Measurements from ENCODE around the gene TSPAN14. TPM values are rescaled to one million over a fixed set of nuclear protein-coding genes. Genes with fewer than 3 reads are reported as not detected.

The TSPAN14 gene
- total RNA-seq, 1 donor from 2014 or later = 161 TPM

DNA sequence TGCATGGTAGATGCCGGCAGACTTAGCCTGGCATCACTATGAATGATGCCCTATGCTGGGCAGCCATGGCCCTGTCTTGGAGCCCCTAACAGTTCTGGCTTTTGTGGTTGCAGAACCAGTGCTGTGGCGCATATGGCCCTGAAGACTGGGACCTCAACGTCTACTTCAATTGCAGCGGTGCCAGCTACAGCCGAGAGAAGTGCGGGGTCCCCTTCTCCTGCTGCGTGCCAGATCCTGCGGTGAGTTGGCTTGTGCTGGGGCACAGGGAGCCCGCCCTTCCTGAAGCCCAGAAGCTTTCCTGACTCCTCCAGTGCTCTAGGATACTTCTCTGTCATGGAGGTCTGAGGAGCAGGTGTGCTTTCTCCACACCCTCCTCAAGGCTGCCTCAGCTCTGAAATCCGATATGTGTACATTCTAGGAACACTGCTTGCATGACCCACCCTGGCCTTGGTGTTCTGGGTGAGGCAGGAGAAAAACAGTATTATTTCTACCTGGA, 58.0 kb downstream of the TSPAN14 start:
- Histone ChIP-seq H3K36me3 (peaks cover 71 to 73% of the 10 kb centered on the region in 2 donors), H3K27me3 (no peaks in the 10 kb centered on the region), H3K9me3 (no peaks in the 10 kb centered on the region), H3K4me1 (no peaks in the 10 kb centered on the region), H3K4me3 (no peak overlapping the region), H3K27ac (no peak overlapping the region)
- TF ChIP-seq, protein P1, sequence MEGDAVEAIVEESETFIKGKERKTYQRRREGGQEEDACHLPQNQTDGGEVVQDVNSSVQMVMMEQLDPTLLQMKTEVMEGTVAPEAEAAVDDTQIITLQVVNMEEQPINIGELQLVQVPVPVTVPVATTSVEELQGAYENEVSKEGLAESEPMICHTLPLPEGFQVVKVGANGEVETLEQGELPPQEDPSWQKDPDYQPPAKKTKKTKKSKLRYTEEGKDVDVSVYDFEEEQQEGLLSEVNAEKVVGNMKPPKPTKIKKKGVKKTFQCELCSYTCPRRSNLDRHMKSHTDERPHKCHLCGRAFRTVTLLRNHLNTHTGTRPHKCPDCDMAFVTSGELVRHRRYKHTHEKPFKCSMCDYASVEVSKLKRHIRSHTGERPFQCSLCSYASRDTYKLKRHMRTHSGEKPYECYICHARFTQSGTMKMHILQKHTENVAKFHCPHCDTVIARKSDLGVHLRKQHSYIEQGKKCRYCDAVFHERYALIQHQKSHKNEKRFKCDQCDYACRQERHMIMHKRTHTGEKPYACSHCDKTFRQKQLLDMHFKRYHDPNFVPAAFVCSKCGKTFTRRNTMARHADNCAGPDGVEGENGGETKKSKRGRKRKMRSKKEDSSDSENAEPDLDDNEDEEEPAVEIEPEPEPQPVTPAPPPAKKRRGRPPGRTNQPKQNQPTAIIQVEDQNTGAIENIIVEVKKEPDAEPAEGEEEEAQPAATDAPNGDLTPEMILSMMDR (IDR thresholded peaks at IDR 0.05) = no peak
- intact Hi-C loops (cut with DNase I) = no loop called here
- no peak for DNase-seq (ENCODE audit: low spot score in 2 of 2)

DNA sequence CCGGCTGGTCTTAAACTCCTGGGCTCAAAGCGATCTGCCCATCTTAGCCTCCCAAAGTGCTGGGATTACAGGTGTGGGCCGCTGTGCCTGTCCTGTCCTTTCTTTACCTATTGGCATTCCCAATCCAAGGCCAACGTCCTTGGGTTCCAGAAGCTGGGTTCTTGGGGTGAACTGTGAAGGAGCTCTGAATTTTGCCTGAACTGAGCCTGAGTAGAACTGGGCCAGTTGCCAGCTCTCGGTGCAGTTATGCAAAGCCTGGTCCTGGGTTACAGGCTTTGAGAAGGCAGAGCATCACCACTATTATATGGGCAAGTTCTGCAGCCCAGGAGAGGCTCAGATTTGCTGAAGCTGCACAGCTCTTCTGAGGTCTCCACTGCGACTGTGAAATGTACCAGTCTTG, 59.0 kb downstream of the TSPAN14 start:
- DNase-seq (ENCODE audit: low spot score in 2 of 2) = no peak
- H3K27me3 ChIP-seq = no peaks in the 10 kb centered on the region
- TF ChIP-seq, protein P1 (IDR thresholded peaks at IDR 0.05) = no peak
- H3K27ac ChIP-seq = no peak overlapping the region
- intact Hi-C loops (cut with DNase I) = no loop called here
- H3K36me3 ChIP-seq = peaks cover 78 to 79% of the 10 kb centered on the region in 2 donors
- no peaks in the 10 kb centered on the region for H3K4me1 ChIP-seq
- no peak overlapping the region for H3K4me3 ChIP-seq
- no peaks in the 10 kb centered on the region for H3K9me3 ChIP-seq

DNA sequence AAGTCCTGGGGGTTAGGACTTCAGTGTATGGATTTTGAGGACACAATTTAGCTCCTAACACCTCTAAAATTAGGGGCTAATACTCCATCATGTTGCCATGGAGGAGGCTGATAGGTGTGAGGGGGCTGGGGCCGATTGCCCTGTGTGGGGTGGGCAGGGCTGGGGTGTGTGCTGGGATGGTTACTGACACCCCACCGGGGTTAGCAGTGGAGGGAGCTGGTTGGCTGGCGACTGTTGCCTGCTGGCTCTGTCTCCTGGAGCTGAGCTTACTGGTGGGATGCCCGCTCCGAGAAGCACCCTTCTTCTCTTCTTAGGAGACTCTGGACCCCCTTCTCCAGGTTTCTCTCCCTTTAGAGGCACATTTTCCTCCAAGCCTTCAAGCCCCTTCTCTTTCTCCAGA, 61.4 kb downstream of the TSPAN14 start:
- no peak for DNase-seq (ENCODE audit: low spot score in 2 of 2)
- intact Hi-C loops (cut with DNase I) = no loop called here
- Histone ChIP-seq H3K9me3 (no peaks in the 10 kb centered on the region), H3K4me1 (no peaks in the 10 kb centered on the region), H3K4me3 (no peak overlapping the region), H3K27ac (peak overlapping the region in 1 of 2 donors; percentile 33), H3K27me3 (no peaks in the 10 kb centered on the region), H3K36me3 (peaks cover 84 to 92% of the 10 kb centered on the region in 2 donors)
- TF ChIP-seq, protein P1 (IDR thresholded peaks at IDR 0.05) = no peak

DNA sequence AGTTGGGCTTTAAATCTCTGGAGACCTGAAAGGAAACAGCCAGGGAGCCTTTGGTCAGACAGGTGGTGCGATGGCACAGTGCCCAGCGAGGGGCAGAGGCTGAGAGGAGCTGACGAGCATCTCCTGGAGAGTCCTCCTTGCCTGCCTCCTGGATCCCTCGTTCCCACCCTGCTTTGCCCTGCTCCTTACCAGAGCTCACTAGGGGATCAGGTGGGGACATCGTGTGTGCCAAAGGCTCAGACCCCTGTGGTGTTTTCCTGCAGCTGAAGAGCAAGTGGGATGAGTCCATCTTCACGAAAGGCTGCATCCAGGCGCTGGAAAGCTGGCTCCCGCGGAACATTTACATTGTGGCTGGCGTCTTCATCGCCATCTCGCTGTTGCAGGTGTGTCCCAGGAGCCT, 61.8 kb downstream of the TSPAN14 start:
- Histone ChIP-seq H3K27me3 (no peaks in the 10 kb centered on the region), H3K4me1 (no peaks in the 10 kb centered on the region), H3K36me3 (peaks cover 82 to 95% of the 10 kb centered on the region in 2 donors), H3K9me3 (no peaks in the 10 kb centered on the region), H3K27ac (peak overlapping the region in 1 of 2 donors; percentile 67), H3K4me3 (no peak overlapping the region)
- TF ChIP-seq, protein P1 (IDR thresholded peaks at IDR 0.05) = no peak
- no peak for DNase-seq (ENCODE audit: low spot score in 2 of 2)
- intact Hi-C loops (cut with DNase I) = no loop called here

DNA sequence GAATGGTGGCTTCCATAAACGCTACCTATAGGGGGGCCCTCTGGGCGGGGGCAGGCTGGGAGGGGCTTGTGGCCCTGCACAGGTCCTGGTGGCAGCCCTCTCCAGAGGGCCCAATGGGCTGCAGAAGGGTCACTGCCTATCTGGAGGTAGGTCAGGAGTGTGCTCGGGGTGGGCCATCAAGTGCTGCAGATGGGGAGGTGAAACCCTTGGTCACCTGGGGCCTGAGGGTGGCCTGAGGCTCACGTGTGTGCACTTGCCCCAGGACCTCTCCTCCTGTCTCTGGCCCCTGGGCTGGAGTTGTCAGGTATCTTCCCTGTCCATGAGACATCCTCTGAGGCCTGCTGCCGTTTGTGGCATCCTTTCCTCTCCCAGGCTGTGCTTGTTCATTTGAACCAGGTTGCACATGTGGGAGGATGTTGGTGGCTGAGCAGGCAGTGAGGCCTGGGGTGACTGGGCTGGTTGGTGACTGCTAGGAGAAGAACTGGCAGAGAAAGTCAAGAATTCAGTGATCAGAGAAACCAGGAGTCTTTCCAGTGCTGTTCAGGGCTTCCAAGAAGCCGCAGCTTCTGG, 62.5 kb downstream of the TSPAN14 start:
- H3K36me3 ChIP-seq = peaks cover 75 to 92% of the 10 kb centered on the region in 2 donors
- H3K9me3 ChIP-seq = no peaks in the 10 kb centered on the region
- DNase-seq (ENCODE audit: low spot score in 2 of 2) = no peak
- H3K27ac ChIP-seq = peak overlapping the region in 1 of 2 donors; percentile 67
- intact Hi-C loops (cut with DNase I) = no loop called here
- H3K4me3 ChIP-seq = no peak overlapping the region
- H3K4me1 ChIP-seq = no peaks in the 10 kb centered on the region
- TF ChIP-seq, protein P1 (IDR thresholded peaks at IDR 0.05) = no peak
- H3K27me3 ChIP-seq = no peaks in the 10 kb centered on the region

All from ascending aorta (tissue), 2 donors.